Prostate gland (tissue), 2 donors: Measurements from ENCODE around the gene MBP.

Experiments
- POLR2AphosphoS5 ChIP-seq: sonication (generic); formaldehyde crosslinking; IDR thresholded peaks from one replicate; pipeline ENCODE4 v1.6.1; 2017; ENCODE audit warnings: antibody characterized with exemption
- TF ChIP-seq, protein P1 (sequence below), 4 experiments: fragments of 200-600 bp in 2 of 4; fragments of 450-650 bp in 2 of 4; sonication (generic) in 2 of 4; IDR thresholded peaks; 1 replicate in 3 of 4; 2 replicates in 1 of 4; pipeline ENCODE4 v1.5.1; 2016 to 2019; ENCODE audit warnings: antibody characterized with exemption in 4 of 4, mild to moderate bottlenecking in 2 of 4, moderate library complexity in 2 of 4

DNA sequence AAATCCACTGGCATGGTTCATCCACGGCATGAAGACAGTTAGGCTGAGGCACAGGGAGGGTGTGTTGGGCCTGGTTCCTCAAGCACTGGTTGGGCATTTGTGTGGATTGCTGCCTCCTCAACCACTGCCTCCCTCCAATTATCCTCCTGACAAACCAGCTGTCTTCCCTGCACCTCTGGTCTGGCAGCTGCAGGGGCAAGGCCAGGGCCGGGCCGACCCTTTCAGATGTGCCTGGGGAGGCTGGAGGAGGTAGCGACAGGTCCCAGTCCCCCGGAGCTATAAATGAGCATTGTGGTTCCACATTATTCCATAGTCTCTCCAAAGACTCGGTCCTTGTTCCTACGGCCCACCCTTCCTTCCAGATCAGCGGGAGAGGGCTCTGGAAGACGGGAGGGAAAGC lies 86.2 kb downstream of the MBP start:
- TF ChIP-seq, protein P1, sequence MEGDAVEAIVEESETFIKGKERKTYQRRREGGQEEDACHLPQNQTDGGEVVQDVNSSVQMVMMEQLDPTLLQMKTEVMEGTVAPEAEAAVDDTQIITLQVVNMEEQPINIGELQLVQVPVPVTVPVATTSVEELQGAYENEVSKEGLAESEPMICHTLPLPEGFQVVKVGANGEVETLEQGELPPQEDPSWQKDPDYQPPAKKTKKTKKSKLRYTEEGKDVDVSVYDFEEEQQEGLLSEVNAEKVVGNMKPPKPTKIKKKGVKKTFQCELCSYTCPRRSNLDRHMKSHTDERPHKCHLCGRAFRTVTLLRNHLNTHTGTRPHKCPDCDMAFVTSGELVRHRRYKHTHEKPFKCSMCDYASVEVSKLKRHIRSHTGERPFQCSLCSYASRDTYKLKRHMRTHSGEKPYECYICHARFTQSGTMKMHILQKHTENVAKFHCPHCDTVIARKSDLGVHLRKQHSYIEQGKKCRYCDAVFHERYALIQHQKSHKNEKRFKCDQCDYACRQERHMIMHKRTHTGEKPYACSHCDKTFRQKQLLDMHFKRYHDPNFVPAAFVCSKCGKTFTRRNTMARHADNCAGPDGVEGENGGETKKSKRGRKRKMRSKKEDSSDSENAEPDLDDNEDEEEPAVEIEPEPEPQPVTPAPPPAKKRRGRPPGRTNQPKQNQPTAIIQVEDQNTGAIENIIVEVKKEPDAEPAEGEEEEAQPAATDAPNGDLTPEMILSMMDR (IDR thresholded peaks at IDR 0.05): no peak
- TF ChIP-seq POLR2AphosphoS5: no peak
